K562 (cell line): ENCODE data around the gene ATOSA. TPM values are rescaled to one million over a fixed set of nuclear protein-coding genes. Genes with fewer than 3 reads are reported as not detected.
A peak's percentile ranks its signal among the peaks of the same experiment; 100 is the strongest.

ENCODE experiments used
- ASH1L ChIP-seq: fragments of 450-650 bp; IDR thresholded peaks from 2 replicates; pipeline ENCODE4 v1.6.1; 2018; ENCODE audit warnings: borderline replicate concordance, mild to moderate bottlenecking, low read depth; ENCODE audit not compliant: partially characterized antibody
- ATF1 ChIP-seq, 2 experiments: fragments of 450-650 bp in 1 of 2; IDR thresholded peaks; 2 replicates each; pipeline ENCODE4 v1.6.1; 2016; ENCODE audit warnings: missing compliant biosample characterization in 1 of 2, missing genetic modification characterization in 1 of 2
- CBFA2T3 ChIP-seq: fragments of 450-650 bp; IDR thresholded peaks from 2 replicates; pipeline ENCODE4 v1.6.1; 2017
- ELF2 ChIP-seq: fragments of 250-450 bp; sonication (Bioruptor Pico); IDR thresholded peaks from 2 replicates; pipeline ENCODE4 v1.5.0; 2021; ENCODE audit warnings: mild to moderate bottlenecking
- EP300 ChIP-seq: IDR thresholded peaks from 2 replicates; pipeline ENCODE4 v1.6.1; 2012; ENCODE audit warnings: low read length, improper control_type of control experiment
- GABPA ChIP-seq: fragments of 200-800 bp; sonication (Bioruptor generic); conservative IDR thresholded peaks from 2 replicates; pipeline ENCODE4 v1.6.1; 2016; ENCODE audit warnings: low read depth, missing genetic modification characterization, missing compliant biosample characterization
- HOXB6 ChIP-seq: fragments of 250-450 bp; sonication (Bioruptor Pico); IDR thresholded peaks from 2 replicates; pipeline ENCODE4 v1.5.1; 2022; ENCODE audit warnings: mild to moderate bottlenecking, borderline replicate concordance
- JUND ChIP-seq, 2 experiments: IDR thresholded peaks; 2 replicates in 1 of 2; 3 replicates in 1 of 2; pipeline ENCODE4 v1.6.1; 2011; ENCODE audit warnings: borderline replicate concordance in 2 of 2, low read depth in 2 of 2, low read length in 2 of 2, improper control_type of control experiment in 1 of 2, missing biosample characterization in 1 of 2, missing genetic modification characterization in 1 of 2, missing genetic modification reagents in 1 of 2
- MCM7 ChIP-seq, 2 experiments: fragments of 450-650 bp; IDR thresholded peaks; 2 replicates each; pipeline ENCODE4 v1.6.1; 2016 to 2018
- MITF ChIP-seq: IDR thresholded peaks from 2 replicates; pipeline ENCODE4 v1.6.1; 2014; ENCODE audit warnings: antibody characterized with exemption
- PTRF ChIP-seq: fragments of 450-650 bp; IDR thresholded peaks from 2 replicates; pipeline ENCODE4 v1.6.1; 2016; ENCODE audit warnings: mild to moderate bottlenecking, missing genetic modification characterization, missing compliant biosample characterization
- SAP30 ChIP-seq: fragments of 200-600 bp; sonication (generic); IDR thresholded peaks from 2 replicates; pipeline ENCODE4 v1.6.1; 2012; ENCODE audit warnings: borderline replicate concordance, low read depth, mild to moderate bottlenecking, moderate library complexity, low read length, control low read depth, inconsistent platforms; ENCODE audit not compliant: insufficient read depth, poor library complexity, severe bottlenecking
- SIN3B ChIP-seq: fragments of 450-650 bp; IDR thresholded peaks from 2 replicates; pipeline ENCODE4 v1.6.1; 2017; ENCODE audit warnings: low read depth, mild to moderate bottlenecking, moderate library complexity
- SMAD3 ChIP-seq: fragments of 450-650 bp; formaldehyde crosslinking; conservative IDR thresholded peaks from 2 replicates; pipeline ENCODE4 v1.4.0; 2020; ENCODE audit warnings: mild to moderate bottlenecking
- SPI1 ChIP-seq: IDR thresholded peaks from 2 replicates; pipeline ENCODE4 v1.6.1; 2011; ENCODE audit warnings: low read depth, low read length, control low read depth, borderline replicate concordance
- SRSF1 ChIP-seq: fragments of 200-400 bp; formaldehyde crosslinking; IDR thresholded peaks from 2 replicates; pipeline ENCODE4 v1.6.1; 2017; ENCODE audit warnings: mild to moderate bottlenecking, low read depth, low read length, moderate library complexity
- THAP7 ChIP-seq: fragments of 250-450 bp; sonication (Bioruptor Pico); IDR thresholded peaks from 2 replicates; pipeline ENCODE4 v1.5.0; 2021
- TOE1 ChIP-seq, 2 experiments: fragments of 450-650 bp in 1 of 2; sonication (generic) in 1 of 2; formaldehyde crosslinking in 1 of 2; IDR thresholded peaks; 2 replicates each; pipeline versions ENCODE4 v1.7.1 to v1.8.0; 2016 to 2022; ENCODE audit warnings: borderline replicate concordance in 2 of 2, mild to moderate bottlenecking in 2 of 2, antibody characterized with exemption in 1 of 2, inconsistent platforms in 1 of 2, low read depth in 1 of 2, missing genetic modification reagents in 1 of 2, moderate library complexity in 1 of 2
- ZFP30 ChIP-seq: fragments of 250-450 bp; sonication (Bioruptor Pico); IDR thresholded peaks from 2 replicates; pipeline ENCODE4 v1.8.0; 2022; ENCODE audit warnings: moderate library complexity, mild to moderate bottlenecking, inconsistent platforms, borderline replicate concordance
- ZFPM2 ChIP-seq: fragments of 250-450 bp; sonication (Bioruptor Pico); IDR thresholded peaks from 2 replicates; pipeline ENCODE4 v1.5.1; 2022; ENCODE audit warnings: mild to moderate bottlenecking
- ZNF282 ChIP-seq: sonication (generic); formaldehyde crosslinking; IDR thresholded peaks from 2 replicates; pipeline ENCODE4 v1.8.1; 2023; ENCODE audit warnings: missing genetic modification reagents
- ZNF316 ChIP-seq: fragments of 450-650 bp; IDR thresholded peaks from 2 replicates; pipeline ENCODE4 v1.6.1; 2016
- ZNF431 ChIP-seq: sonication (generic); formaldehyde crosslinking; IDR thresholded peaks from 2 replicates; pipeline ENCODE4 v1.8.0; 2022; ENCODE audit warnings: mild to moderate bottlenecking, missing genetic modification reagents
- ZNF76 ChIP-seq: fragments of 250-450 bp; sonication (Bioruptor Pico); IDR thresholded peaks from 2 replicates; pipeline ENCODE4 v1.4.0; 2020; ENCODE audit warnings: mild to moderate bottlenecking, moderate library complexity, borderline replicate concordance
- ZNF830 ChIP-seq: fragments of 250-450 bp; sonication (Bioruptor Pico); IDR thresholded peaks from 2 replicates; pipeline ENCODE4 v1.5.0; 2021; ENCODE audit warnings: mild to moderate bottlenecking
- polyA plus RNA-seq, 8 experiments: library from polyadenylated mRNA; depleted of rRNA in 4 of 8; stranded (reverse) in 5 of 8; unstranded in 3 of 8; fragments of >200 nt; fragmentation: Nextera tagmentation in 2 of 8; fragmentation: Illumina TruSeq in 1 of 8; extraction: Ambion mirVana in 2 of 8; extraction: Trizol in 1 of 8; gene quantifications; 2 replicates each; pipeline versions ENCODE4 v1.2.1 to v1.2.3, GENCODE V29; 2011 to 2014; ENCODE audit warnings: inconsistent platforms in 1 of 8, missing spikeins in 1 of 8
- total RNA-seq, 7 experiments: library from RNA; depleted of rRNA in 6 of 7; stranded (reverse); fragments of >200 nt in 6 of 7; fragmentation: Illumina TruSeq in 2 of 7; extraction: Trizol in 2 of 7; gene quantifications; 2 replicates each; pipeline versions ENCODE4 v1.2.1 to v1.2.3, GENCODE V29; 2011 to 2021; ENCODE audit warnings: low replicate concordance in 1 of 7
- TF ChIP-seq, protein P1 (sequence below): fragments of 200-800 bp; sonication (Bioruptor generic); IDR thresholded peaks from 2 replicates; pipeline ENCODE4 v1.6.1; 2017; ENCODE audit warnings: missing genetic modification characterization, missing compliant biosample characterization

The ATOSA gene
- total and polyA plus RNA-seq, 9 of the 15 experiments (the other 6 are each of a cell fraction or from before 2014, with no cell fraction given), result 2.0 to 6.1 (median 3.9) TPM

DNA sequence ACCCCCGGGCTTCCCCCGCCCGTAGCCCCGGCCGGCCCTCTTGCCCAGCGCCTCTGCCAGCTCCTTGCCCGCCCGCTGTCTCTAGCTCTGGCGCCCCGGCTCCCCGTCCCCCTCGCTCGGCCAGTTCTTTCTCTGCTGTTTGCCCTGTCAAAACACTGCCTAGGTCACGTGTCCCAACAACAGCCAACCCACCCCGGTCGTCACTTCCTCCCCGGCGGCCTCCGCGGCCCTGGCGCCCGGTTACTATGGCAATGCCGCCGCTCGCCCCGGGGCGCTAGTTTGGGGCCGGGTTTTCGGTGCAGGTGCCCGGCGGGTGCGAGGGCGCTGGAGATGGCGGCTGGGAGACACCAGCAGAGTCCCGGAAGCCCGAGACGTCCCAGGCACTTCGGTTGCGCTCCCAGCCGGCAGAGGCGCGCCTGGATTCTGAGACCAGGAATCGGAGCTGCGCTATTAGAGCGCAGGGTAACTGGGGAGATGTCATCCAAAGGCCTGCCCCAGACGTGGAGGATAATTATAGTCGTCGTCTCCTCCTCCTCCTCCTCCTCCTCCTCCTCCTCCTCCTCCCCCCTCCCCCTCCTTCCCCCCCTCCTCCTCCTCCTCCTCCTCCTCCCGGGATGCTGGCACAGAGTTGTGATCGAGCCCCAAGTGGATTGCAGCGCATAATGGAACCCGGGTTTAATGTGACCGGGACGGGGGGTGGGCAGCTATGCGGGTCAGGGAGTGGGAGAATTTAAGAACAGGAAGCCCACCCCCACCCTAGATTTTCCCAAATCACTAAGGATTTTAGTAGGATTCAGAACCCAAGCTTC is at the start of gene ATOSA (continued):
- no peak for TF ChIP-seq JUND (IDR thresholded peaks at IDR 0.05; ENCODE audit: borderline replicate concordance, low read depth, low read length)
- TF ChIP-seq JUND (tag; IDR thresholded peaks at IDR 0.05; ENCODE audit: borderline replicate concordance, low read depth, low read length), result no peak
- peak; percentile 62; the same call in 1 of the 2 replicates for TF ChIP-seq SIN3B
- no peak for TF ChIP-seq PTRF (tag)
- TF ChIP-seq MCM7 (IDR thresholded peaks at IDR 0.05), result no peak
- TF ChIP-seq ZFPM2 (CRISPR knock-in tag), result no peak
- no peak for TF ChIP-seq ZNF76 (CRISPR knock-in tag)
- no peak for TF ChIP-seq EP300
- TF ChIP-seq THAP7 (CRISPR knock-in tag), result no peak
- no peak for TF ChIP-seq ZNF431 (CRISPR knock-in tag)
- TF ChIP-seq SPI1, result peak; percentile 93
- TF ChIP-seq MITF, result 0 out of 2 replicates have a peak, but pooled peaks have one; percentile 37
- no peak for TF ChIP-seq SMAD3 (CRISPR knock-in tag)
- TF ChIP-seq SAP30, result peak; percentile 83
- TF ChIP-seq ATF1 (CRISPR knock-in tag; IDR thresholded peaks at IDR 0.05), result no peak
- TF ChIP-seq ATF1 (tag; IDR thresholded peaks at IDR 0.05), result peak; percentile 84
- TF ChIP-seq CBFA2T3, result no peak
- TF ChIP-seq, protein P1, sequence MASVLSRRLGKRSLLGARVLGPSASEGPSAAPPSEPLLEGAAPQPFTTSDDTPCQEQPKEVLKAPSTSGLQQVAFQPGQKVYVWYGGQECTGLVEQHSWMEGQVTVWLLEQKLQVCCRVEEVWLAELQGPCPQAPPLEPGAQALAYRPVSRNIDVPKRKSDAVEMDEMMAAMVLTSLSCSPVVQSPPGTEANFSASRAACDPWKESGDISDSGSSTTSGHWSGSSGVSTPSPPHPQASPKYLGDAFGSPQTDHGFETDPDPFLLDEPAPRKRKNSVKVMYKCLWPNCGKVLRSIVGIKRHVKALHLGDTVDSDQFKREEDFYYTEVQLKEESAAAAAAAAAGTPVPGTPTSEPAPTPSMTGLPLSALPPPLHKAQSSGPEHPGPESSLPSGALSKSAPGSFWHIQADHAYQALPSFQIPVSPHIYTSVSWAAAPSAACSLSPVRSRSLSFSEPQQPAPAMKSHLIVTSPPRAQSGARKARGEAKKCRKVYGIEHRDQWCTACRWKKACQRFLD (CRISPR knock-in tag), result no peak
- peak; percentile 95 for TF ChIP-seq TOE1 (IDR thresholded peaks at IDR 0.05; ENCODE audit: borderline replicate concordance)
- no peak for TF ChIP-seq TOE1 (CRISPR knock-in tag; IDR thresholded peaks at IDR 0.05; ENCODE audit: borderline replicate concordance, low read depth)
- no peak for TF ChIP-seq ASH1L
- TF ChIP-seq ZFP30, result no peak
- TF ChIP-seq HOXB6 (CRISPR knock-in tag), result no peak
- no peak for TF ChIP-seq ZNF316
- peak; percentile 90 for TF ChIP-seq GABPA (tag)
- no peak for TF ChIP-seq ZNF282 (CRISPR knock-in tag)
- TF ChIP-seq ZNF830 (CRISPR knock-in tag), result no peak
- TF ChIP-seq SRSF1, result no peak
- no peak for TF ChIP-seq ELF2 (CRISPR knock-in tag)
